CD8-positive, alpha-beta memory T cell (primary cell): ENCODE results near the gene TESK2. TPM values are rescaled to one million over a fixed set of nuclear protein-coding genes. Genes with fewer than 3 reads are reported as not detected.
"Not testable (repeated sequence)": the region's sequence is repeated elsewhere in the genome, so short reads cannot be mapped to it uniquely, and the experiment has no call there.

ENCODE experiments used
- CTCF ChIA-PET: fragments of 350-600 bp; sonication (Branson Sonifier 250); formaldehyde crosslinking; loops from one replicate; lab custom pipeline; 2021; ENCODE audit warnings: antibody characterized with exemption; lab: Charles Lee
- POLR2A ChIA-PET: fragments of 350-600 bp; sonication (Branson Sonifier 250); formaldehyde crosslinking; loops from one replicate; lab custom pipeline; 2021; ENCODE audit warnings: antibody characterized with exemption; lab: Charles Lee
- DNase-seq, 5 donors: peaks; one replicate each; pipeline versions ENCODE4 v3.0.0 to v3.0.0-alpha.2; 2020 to 2022; ENCODE audit warnings: mixed read lengths in 1 of 5
- H3K27ac ChIP-seq: one replicate; pipeline ENCODE4 v1.7.0; 2013; ENCODE audit warnings: low read depth, mild to moderate bottlenecking, low read length, moderate library complexity
- H3K27me3 ChIP-seq: 2 replicates; pipeline ENCODE4 v1.7.0; 2013; ENCODE audit warnings: low read length, mild to moderate bottlenecking; ENCODE audit not compliant: insufficient read depth, poor library complexity, severe bottlenecking
- H3K36me3 ChIP-seq: 2 replicates; pipeline ENCODE4 v1.7.0; 2013; ENCODE audit warnings: mild to moderate bottlenecking, low read length, moderate library complexity; ENCODE audit not compliant: insufficient read depth
- H3K4me1 ChIP-seq: 2 replicates; pipeline ENCODE4 v1.7.0; 2013; ENCODE audit warnings: mild to moderate bottlenecking, low read length, moderate library complexity; ENCODE audit not compliant: insufficient read depth
- H3K4me3 ChIP-seq: 2 replicates; pipeline ENCODE4 v1.7.0; 2013; ENCODE audit warnings: mild to moderate bottlenecking, low read length
- H3K9me3 ChIP-seq: 2 replicates; pipeline ENCODE4 v1.7.0; 2013; ENCODE audit warnings: mild to moderate bottlenecking, low read length
- H3K27ac Mint-ChIP-seq, 8 donors: one replicate each; pipeline ENCODE4 v1.8.0; 2020 to 2021; ENCODE audit warnings: mixed read lengths in 8 of 8, mild to moderate bottlenecking in 6 of 8, inconsistent platforms in 3 of 8, moderate library complexity in 3 of 8
- H3K27me3 Mint-ChIP-seq, 2 donors: one replicate each; pipeline ENCODE4 v1.8.0; 2020 to 2021; ENCODE audit warnings: mixed read lengths in 2 of 2, mild to moderate bottlenecking in 1 of 2, moderate library complexity in 1 of 2
- H3K36me3 Mint-ChIP-seq, 3 donors: one replicate each; pipeline ENCODE4 v1.8.0; 2020 to 2021; ENCODE audit warnings: mixed read lengths in 3 of 3, inconsistent platforms in 1 of 3, mild to moderate bottlenecking in 1 of 3
- H3K4me1 Mint-ChIP-seq, 3 donors: one replicate each; pipeline ENCODE4 v1.8.0; 2020 to 2021; ENCODE audit warnings: mixed read lengths in 3 of 3, inconsistent platforms in 1 of 3, mild to moderate bottlenecking in 1 of 3
- H3K4me3 Mint-ChIP-seq, 7 donors: one replicate each; pipeline ENCODE4 v1.8.0; 2020 to 2021; ENCODE audit warnings: mixed read lengths in 7 of 7, mild to moderate bottlenecking in 6 of 7, moderate library complexity in 4 of 7, inconsistent platforms in 2 of 7
- H3K9me3 Mint-ChIP-seq, 5 donors: one replicate each; pipeline ENCODE4 v1.8.0; 2020 to 2022; ENCODE audit warnings: mixed read lengths in 5 of 5, mild to moderate bottlenecking in 3 of 5, moderate library complexity in 2 of 5, inconsistent platforms in 1 of 5
- polyA plus RNA-seq: library from polyadenylated mRNA; unstranded; fragments of 300-500 nt; fragmentation: Illumina TruSeq; gene quantifications from one replicate; pipeline ENCODE4 v1.2.3, GENCODE V29; 2021
- total RNA-seq, 2 experiments: library from RNA; stranded (reverse); gene quantifications; one replicate each; pipeline ENCODE4 v1.2.3, GENCODE V29; 2021

The TESK2 gene
- total and polyA plus RNA-seq, 3 experiments from 2014 or later, result 2.9 to 3.6 (median 3.1) TPM

DNA sequence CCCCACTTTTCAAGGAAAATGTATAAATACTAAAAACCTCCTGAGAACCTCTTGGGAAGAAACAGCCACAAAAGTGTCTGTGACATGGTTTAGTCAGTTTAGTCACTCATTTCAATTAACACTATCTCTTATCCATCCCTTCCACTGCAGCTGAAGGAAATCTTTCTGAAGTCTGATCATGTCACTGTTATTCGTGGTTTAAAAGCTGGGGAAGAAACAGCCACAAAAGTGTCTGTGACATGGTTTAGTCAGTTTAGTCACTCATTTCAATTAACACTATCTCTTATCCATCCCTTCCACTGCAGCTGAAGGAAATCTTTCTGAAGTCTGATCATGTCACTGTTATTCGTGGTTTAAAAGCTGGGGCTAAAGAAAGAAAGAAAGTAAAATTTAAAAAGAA is 32.6 kb upstream of the TESK2 start:
- POLR2A ChIA-PET, H3K27me3 ChIP-seq, H3K4me3 ChIP-seq, CTCF ChIA-PET, H3K9me3 ChIP-seq, H3K27ac Mint-ChIP-seq, DNase-seq, H3K27ac ChIP-seq, H3K27me3 Mint-ChIP-seq, H3K36me3 ChIP-seq, H3K9me3 Mint-ChIP-seq: not testable (repeated sequence)
- H3K4me3 Mint-ChIP-seq, result peak overlapping the region in 1 of 7 donors; percentile 97
- H3K4me1 Mint-ChIP-seq, result peaks cover 23 to 36% (median 27%) of the 10 kb centered on the region in 3 donors
- peaks cover 0 to 19% (median 0%) of the 10 kb centered on the region in 3 donors for H3K36me3 Mint-ChIP-seq
- H3K4me1 ChIP-seq, result peaks cover 24% of the 10 kb centered on the region

GRCh38 chr1:45522324-45523104 is 31.6 kb upstream of the TESK2 start:
- Histone ChIP-seq H3K27ac (peak overlapping the region; percentile 82), H3K27me3 (no peaks in the 10 kb centered on the region), H3K4me3 (peak overlapping the region; percentile 96), H3K9me3 (no peaks in the 10 kb centered on the region), H3K36me3 (no peaks in the 10 kb centered on the region), H3K4me1 (peaks cover 24% of the 10 kb centered on the region)
- POLR2A ChIA-PET, result interaction anchor here (0.6 to 2.0 kb wide), 18 partner anchors 8 to 747 kb away, joined by 3 to 18 read pairs (median 4); partner anchors contain the start of genes AKR1A1, CCDC163, GPBP1L1 and HECTD3
- peaks cover 0 to 3% of the 10 kb centered on the region in 2 donors for H3K27me3 Mint-ChIP-seq
- DNase-seq, result no peak
- peaks cover 0 to 22% (median 0%) of the 10 kb centered on the region in 3 donors for H3K36me3 Mint-ChIP-seq
- peak overlapping the region; percentile 62 to 95 (median 90) for H3K27ac Mint-ChIP-seq
- CTCF ChIA-PET, result interaction anchor here (1.0 to 2.6 kb wide), 6 partner anchors 11 to 219 kb away, joined by 3 to 21 read pairs (median 8); partner anchors contain the start of gene MMACHC
- peaks cover 24 to 37% (median 27%) of the 10 kb centered on the region in 3 donors for H3K4me1 Mint-ChIP-seq
- peak overlapping the region; percentile 88 to 97 (median 94) for H3K4me3 Mint-ChIP-seq
- H3K9me3 Mint-ChIP-seq, result no peaks in the 10 kb centered on the region

- H3K4me3 ChIP-seq, result peak within 1 kb of the TSS; percentile 96
- Mint-ChIP-seq H3K4me1 (peaks cover 24 to 37% (median 27%) of the 10 kb centered on the region in 3 donors), H3K9me3 (no peaks in the 10 kb centered on the region), H3K27ac (peak within 1 kb of the TSS; percentile 62 to 95 (median 90)), H3K36me3 (peaks cover 0 to 29% (median 1%) of the 10 kb centered on the region in 3 donors), H3K27me3 (peaks cover 0 to 3% of the 10 kb centered on the region in 2 donors), H3K4me3 (peak within 1 kb of the TSS; percentile 88 to 97 (median 94))
- H3K27me3 ChIP-seq, result no peaks in the 10 kb centered on the region
- ChIA-PET CTCF (interaction anchor here (1.0 to 2.6 kb wide), 9 partner anchors 10 to 510 kb away, joined by 3 to 21 read pairs (median 6); partner anchors contain the start of genes HECTD3 and MMACHC), POLR2A (interaction anchor here (0.6 to 2.0 kb wide), 19 partner anchors 9 to 746 kb away, joined by 3 to 18 read pairs (median 4); partner anchors contain the start of genes AKR1A1, CCDC163, GPBP1L1 and HECTD3)
- peak within 1 kb of the TSS; percentile 82 for H3K27ac ChIP-seq
- H3K36me3 ChIP-seq, result peaks cover 5% of the 10 kb centered on the region
- DNase-seq, result peak; percentile 83 to 97 (median 92)
- H3K4me1 ChIP-seq, result peaks cover 24% of the 10 kb centered on the region
- no peaks in the 10 kb centered on the region for H3K9me3 ChIP-seq
These were observed 30.7 kb upstream of the TESK2 start, which contains the start of gene PRDX1 for GRCh38 chr1:45521413-45522323. PRDX1 (minus strand) TSS chr1:45521884; CDS start chr1:45519043, 2,841 bp downstream.

DNA sequence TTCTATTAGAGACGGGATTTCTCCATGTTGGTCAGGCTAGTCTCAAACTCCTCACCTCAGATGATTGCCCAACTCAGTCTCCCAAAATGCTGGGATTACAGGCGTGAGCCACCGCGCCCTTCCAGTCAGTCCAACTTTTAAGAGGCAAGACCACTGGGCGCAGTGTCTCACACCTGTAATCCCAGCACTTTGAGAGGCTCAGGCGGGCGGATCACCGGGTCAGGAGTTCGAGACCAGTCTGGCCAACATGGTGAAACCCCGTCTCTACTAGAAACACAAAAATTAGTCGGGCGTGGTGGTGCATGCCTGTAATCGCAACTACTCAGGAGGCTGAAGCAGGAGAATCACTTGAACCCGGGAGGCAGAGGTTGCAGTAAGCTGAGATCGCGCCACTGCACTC is 28.8 kb upstream of the TESK2 start:
- Mint-ChIP-seq H3K4me1 (peaks cover 27 to 40% (median 36%) of the 10 kb centered on the region in 3 donors), H3K27ac (peak overlapping the region in 4 of 8 donors; percentile 8 to 95 (median 54)), H3K36me3 (peaks cover 0 to 48% (median 14%) of the 10 kb centered on the region in 3 donors), H3K4me3 (peak overlapping the region; percentile 88 to 97 (median 94))
- ChIA-PET CTCF (interaction anchor here (0.9 to 1.1 kb wide), 2 partner anchors 13 to 18 kb away, joined by 3 read pairs; no protein-coding TSS in a partner anchor), POLR2A (interaction anchor here (0.7 kb wide), 1 partner anchor 507 kb away, joined by 3 read pairs; no protein-coding TSS in a partner anchor)
- H3K27me3 Mint-ChIP-seq, H3K9me3 ChIP-seq, H3K27ac ChIP-seq, DNase-seq, H3K9me3 Mint-ChIP-seq, H3K27me3 ChIP-seq, H3K4me3 ChIP-seq: not testable (repeated sequence)
- H3K4me1 ChIP-seq, result peaks cover 24% of the 10 kb centered on the region
- H3K36me3 ChIP-seq, result peaks cover 19% of the 10 kb centered on the region

- H3K36me3 Mint-ChIP-seq, result peaks cover 0 to 57% (median 16%) of the 10 kb centered on the region in 3 donors
- H3K27ac ChIP-seq, result no peak overlapping the region
- H3K27ac Mint-ChIP-seq, result peak overlapping the region; percentile 4 to 78 (median 56)
- H3K4me1 Mint-ChIP-seq, result peaks cover 27 to 40% (median 36%) of the 10 kb centered on the region in 3 donors
- H3K4me3 ChIP-seq, result no peak overlapping the region
- peaks cover 24% of the 10 kb centered on the region for H3K4me1 ChIP-seq
- H3K27me3 ChIP-seq, result no peaks in the 10 kb centered on the region
- ChIA-PET POLR2A (interaction anchor here (1.1 kb wide), 1 partner anchor 19 kb away, joined by 4 read pairs; the partner anchor contains the start of genes CCDC163 and MMACHC), CTCF (interaction anchor here (0.9 to 2.7 kb wide), 5 partner anchors 14 to 64 kb away, joined by 3 to 6 read pairs (median 3); no protein-coding TSS in a partner anchor)
- no peak for DNase-seq
- peak overlapping the region in 6 of 7 donors; percentile 5 to 97 (median 54) for H3K4me3 Mint-ChIP-seq
- no peaks in the 10 kb centered on the region for H3K27me3 Mint-ChIP-seq
- no peaks in the 10 kb centered on the region for H3K9me3 Mint-ChIP-seq
- no peaks in the 10 kb centered on the region for H3K9me3 ChIP-seq
- H3K36me3 ChIP-seq, result peaks cover 26% of the 10 kb centered on the region
These were observed 27.9 kb upstream of the TESK2 start for GRCh38 chr1:45518910-45519309.

DNA sequence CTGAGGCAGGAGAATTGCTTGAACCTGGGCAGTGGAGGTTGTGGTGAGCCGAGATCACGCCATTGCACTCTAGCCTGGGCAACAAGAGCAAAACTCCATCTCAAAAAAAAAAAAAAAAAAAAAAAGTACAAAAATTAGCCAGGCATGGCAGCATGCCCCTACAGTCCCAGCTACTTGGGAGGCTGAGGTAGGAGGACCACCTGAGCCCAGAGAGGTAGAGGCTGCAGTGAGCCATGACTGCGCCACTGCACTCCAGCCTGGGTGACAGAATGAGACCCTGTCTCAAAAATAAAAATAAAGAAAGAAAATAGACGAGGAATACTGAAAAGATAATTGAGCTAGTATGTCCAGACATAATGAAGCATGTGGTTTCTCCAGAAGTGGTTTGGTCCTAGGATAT is 27.4 kb upstream of the TESK2 start:
- peaks cover 0 to 62% (median 16%) of the 10 kb centered on the region in 3 donors for H3K36me3 Mint-ChIP-seq
- H3K27me3 Mint-ChIP-seq, H3K27ac ChIP-seq, H3K27me3 ChIP-seq, H3K9me3 Mint-ChIP-seq, DNase-seq, H3K9me3 ChIP-seq, H3K4me3 ChIP-seq: not testable (repeated sequence)
- H3K27ac Mint-ChIP-seq, result peak overlapping the region in 5 of 8 donors; percentile 4 to 78 (median 43)
- H3K4me3 Mint-ChIP-seq, result peak overlapping the region in 3 of 7 donors; percentile 52 to 97 (median 53)
- peaks cover 27 to 40% (median 36%) of the 10 kb centered on the region in 3 donors for H3K4me1 Mint-ChIP-seq
- Histone ChIP-seq H3K36me3 (peaks cover 31% of the 10 kb centered on the region), H3K4me1 (peaks cover 24% of the 10 kb centered on the region)
- POLR2A ChIA-PET, result interaction anchor here (1.1 kb wide), 1 partner anchor 19 kb away, joined by 4 read pairs; the partner anchor contains the start of genes CCDC163 and MMACHC
- CTCF ChIA-PET, result interaction anchor here (0.9 to 2.7 kb wide), 4 partner anchors 14 to 64 kb away, joined by 3 to 6 read pairs (median 3); no protein-coding TSS in a partner anchor

- no peak for DNase-seq
- Mint-ChIP-seq H3K27ac (peak overlapping the region in 4 of 8 donors; percentile 5 to 62 (median 26)), H3K27me3 (no peaks in the 10 kb centered on the region), H3K9me3 (no peaks in the 10 kb centered on the region), H3K4me3 (peak overlapping the region in 1 of 7 donors; percentile 26), H3K36me3 (peaks cover 0 to 70% (median 16%) of the 10 kb centered on the region in 3 donors), H3K4me1 (peaks cover 13 to 29% (median 24%) of the 10 kb centered on the region in 3 donors)
- Histone ChIP-seq H3K4me3 (no peak overlapping the region), H3K27me3 (no peaks in the 10 kb centered on the region), H3K4me1 (peaks cover 19% of the 10 kb centered on the region), H3K36me3 (peaks cover 41% of the 10 kb centered on the region), H3K9me3 (no peaks in the 10 kb centered on the region), H3K27ac (no peak overlapping the region)
- ChIA-PET POLR2A (no interaction called here), CTCF (interaction anchor here (0.8 to 0.9 kb wide), 2 partner anchors 53 to 54 kb away, joined by 3 read pairs; no protein-coding TSS in a partner anchor)
These were observed 25.5 kb upstream of the TESK2 start for GRCh38 chr1:45516465-45516864.
